Panc1 (cell line): ENCODE data around the gene TOMM22. TPM values are rescaled to one million over a fixed set of nuclear protein-coding genes. Genes with fewer than 3 reads are reported as not detected.

Experiments used
- ATAC-seq: fragments of 200-7000 bp; cut with Tn5 transposase; 2 replicates; pipeline ENCODE4 v1.9.1; 2020; ENCODE audit warnings: mild to moderate bottlenecking, moderate library complexity
- Bru-seq: library from RNA; stranded (reverse); fragments of 400-500 nt; gene quantifications from one replicate; lab custom pipeline; 2021; lab: Mats Ljungman, UMichigan
- BruChase-seq, 2 experiments: library from RNA; stranded (reverse); fragments of 400-500 nt; gene quantifications; one replicate each; lab custom pipeline; 2021; lab: Mats Ljungman, UMichigan
- BruUV-seq: library from RNA; stranded (reverse); fragments of 400-500 nt; replicated peaks from 2 replicates; lab custom pipeline; 2021; lab: Mats Ljungman, UMichigan
- CTCF ChIA-PET: fragments of 300-600 bp; sonication (Branson Sonifier 250); formaldehyde crosslinking; loops from one replicate; lab custom pipeline; 2022; ENCODE audit warnings: antibody characterized with exemption; lab: Charles Lee
- POLR2A ChIA-PET: fragments of 300-600 bp; sonication (Branson Sonifier 250); formaldehyde crosslinking; loops from one replicate; lab custom pipeline; 2022; ENCODE audit warnings: antibody characterized with exemption; lab: Charles Lee
- DNase-seq: peaks from one replicate; pipeline ENCODE4 v3.0.0-alpha.2; 2010; ENCODE audit warnings: low read depth, low spot score
- H3K27ac ChIP-seq: 2 replicates; pipeline ENCODE4 v1.5.1; 2011; ENCODE audit warnings: mild to moderate bottlenecking, low read length, inconsistent platforms
- H3K27me3 ChIP-seq: fragments of 200-500 bp; sonication (Bioruptor generic); 2 replicates; pipeline ENCODE4 v1.6.0; 2014; ENCODE audit warnings: low read length, inconsistent platforms; ENCODE audit not compliant: control insufficient read depth, insufficient read depth
- H3K36me3 ChIP-seq: fragments of 200-500 bp; sonication (Bioruptor generic); 2 replicates; pipeline ENCODE4 v1.5.1; 2014; ENCODE audit warnings: inconsistent platforms, mild to moderate bottlenecking, low read length, moderate library complexity; ENCODE audit not compliant: control insufficient read depth, insufficient read depth
- H3K4me1 ChIP-seq: 2 replicates; pipeline ENCODE4 v1.5.1; 2011; ENCODE audit warnings: inconsistent platforms, mild to moderate bottlenecking, low read length, moderate library complexity; ENCODE audit not compliant: control insufficient read depth, insufficient read depth
- H3K4me3 ChIP-seq, 2 experiments: 2 replicates each; pipeline ENCODE4 v1.5.1; 2011 to 2012; ENCODE audit warnings: low read depth in 2 of 2, low read length in 2 of 2, mild to moderate bottlenecking in 2 of 2, inconsistent platforms in 1 of 2, moderate library complexity in 1 of 2
- H3K9me3 ChIP-seq: fragments of 200-500 bp; sonication (Bioruptor generic); 2 replicates; pipeline ENCODE4 v1.5.1; 2014; ENCODE audit warnings: low read depth, mild to moderate bottlenecking, inconsistent platforms, low read length, moderate library complexity; ENCODE audit not compliant: control insufficient read depth, insufficient read depth
- CTCF ChIP-seq: fragments of 450-650 bp; IDR thresholded peaks from 2 replicates; pipeline ENCODE4 v1.5.1; 2017; ENCODE audit warnings: mild to moderate bottlenecking
- POLR2AphosphoS5 ChIP-seq: IDR thresholded peaks from 2 replicates; pipeline ENCODE4 v1.6.1; 2012; ENCODE audit warnings: mild to moderate bottlenecking, low read depth, low read length, moderate library complexity
- REST ChIP-seq, 2 experiments: IDR thresholded peaks; 2 replicates each; pipeline ENCODE4 v1.6.1; 2011 to 2012; ENCODE audit warnings: low read depth in 2 of 2, control low read depth in 1 of 2, low read length in 1 of 2, mild to moderate bottlenecking in 1 of 2, moderate library complexity in 1 of 2; ENCODE audit not compliant: insufficient read depth in 1 of 2
- SIN3A ChIP-seq: IDR thresholded peaks from 2 replicates; pipeline ENCODE4 v1.6.1; 2012; ENCODE audit warnings: low read depth, mild to moderate bottlenecking, low read length, moderate library complexity, borderline replicate concordance; ENCODE audit not compliant: insufficient read depth
- TCF7L2 ChIP-seq: IDR thresholded peaks from 2 replicates; pipeline ENCODE4 v1.6.1; 2011; ENCODE audit warnings: mild to moderate bottlenecking, low read depth, low read length, inconsistent platforms
- in situ Hi-C: cut with HindIII; loops from 2 replicates; pipeline ENCODE4 v1.10.0; 2016; ENCODE audit warnings: low sequenced_read_pairs, low pct_unique_long_range_greater_than_20kb
- intact Hi-C: fragments of 100-400 bp; cut with micrococcal nuclease; formaldehyde crosslinking; loops from one replicate; pipeline ENCODE4 v1.10.0; 2022; ENCODE audit not compliant: unreplicated experiment
- long read RNA-seq: library from polyadenylated mRNA; unstranded; transcript quantifications from one replicate; pipeline ENCODE4 v2.0.0, GENCODE V29; 2021; ENCODE audit not compliant: unreplicated experiment
- polyA plus RNA-seq: library from polyadenylated mRNA; unstranded; fragments of >200 nt; gene quantifications from one replicate; pipeline ENCODE4 v1.2.1, GENCODE V29; 2012; ENCODE audit warnings: missing spikeins; ENCODE audit not compliant: insufficient read length
- total RNA-seq: library from RNA; stranded (reverse); gene quantifications from one replicate; pipeline ENCODE4 v1.2.1, GENCODE V29; 2021; ENCODE audit not compliant: unreplicated experiment

TOMM22 gene
- total RNA-seq, result 111 TPM
- polyA plus RNA-seq, result 56.0 TPM
- percentile 92 among the genes with signal in this experiment for Bru-seq, nascent RNA
- percentile 96 among the genes with signal in this experiment for BruChase-seq, experiment 1, labeled RNA remaining after a 2-hour chase
- BruChase-seq, experiment 2, labeled RNA remaining after a 6-hour chase, result percentile 99 among the genes with signal in this experiment
- long read RNA-seq, transcript TOMM22-201 (4 exons, 2,040 nt), result major isoform, 80 of 125 reads
- long read RNA-seq, partial matches to known transcripts, result 43 of 125 reads
- long read RNA-seq, other reads (novel, unspliced or antisense), result 1 of 125 reads

GRCh38 chr22:38681582-38682335 is at the start of gene TOMM22:
TSS of gene TOMM22 (plus strand) at chr22:38681957. CDS start at chr22:38681979, 22 bp downstream.
- intact Hi-C loops, result no loop called here
- BruUV-seq, result no TSS peak
- Histone ChIP-seq H3K4me3 (peak within 1 kb of the TSS; percentile 93 to 96), H3K27ac (peak within 1 kb of the TSS; percentile 91), H3K27me3 (no peaks in the 10 kb centered on the region), H3K36me3 (peaks cover 13% of the 10 kb centered on the region), H3K4me1 (no peaks in the 10 kb centered on the region), H3K9me3 (peaks cover 3% of the 10 kb centered on the region; the same call in 1 of the 2 replicates)
- TF ChIP-seq POLR2AphosphoS5 (peak; percentile 65; the same call in 1 of the 2 replicates), TCF7L2 (peak; percentile 88), SIN3A (0 out of 2 replicates have a peak, but pooled peaks have one; percentile 16), CTCF (peak; percentile 92), REST (IDR thresholded peaks at IDR 0.05; ENCODE audit: insufficient read depth in 1 of 2, low read depth in 2 of 2, low read length in 1 of 2) (no peak)
- DNase-seq (no peak), ATAC-seq (peak; percentile 99)
- CTCF ChIA-PET, result interaction anchor here (0.5 to 0.6 kb wide), 2 partner anchors 13 to 118 kb away, joined by 4 read pairs; no protein-coding TSS in a partner anchor
- in situ Hi-C loops, result no loop called here
- POLR2A ChIA-PET, result interaction anchor here (0.6 to 1.5 kb wide), 4 partner anchors 16 to 106 kb away, joined by 3 to 5 read pairs (median 3); partner anchors contain the start of gene CBY1

- in situ Hi-C loops, result no loop called here
Measured at GRCh38 chr22:38632528-38632927, 49.2 kb upstream of the TOMM22 start.

More at GRCh38 chr22:38632528-38632927, 49.2 kb upstream of the TOMM22 start:
- BruUV-seq, result no TSS peak
- intact Hi-C loops, result no loop called here
- TF ChIP-seq REST (IDR thresholded peaks at IDR 0.05; ENCODE audit: insufficient read depth in 1 of 2, low read depth in 2 of 2, low read length in 1 of 2) (no peak), TCF7L2 (no peak), SIN3A (no peak), POLR2AphosphoS5 (no peak), CTCF (no peak)
- ATAC-seq (no peak), DNase-seq (no peak)
- Histone ChIP-seq H3K4me3 (no peak overlapping the region), H3K4me1 (no peaks in the 10 kb centered on the region), H3K9me3 (no peaks in the 10 kb centered on the region), H3K27me3 (no peaks in the 10 kb centered on the region), H3K36me3 (no peaks in the 10 kb centered on the region), H3K27ac (no peak overlapping the region)
- ChIA-PET POLR2A (no interaction called here), CTCF (no interaction called here)
